ENCODE results near the gene CATSPERZ. TPM values are rescaled to one million over a fixed set of nuclear protein-coding genes. Genes with fewer than 3 reads are reported as not detected.

The CATSPERZ gene
- total RNA-seq, 1 donor from 2014 or later, result not detected

- no peak for DNase-seq
- ATAC-seq, result no peak
- intact Hi-C loops (cut with micrococcal nuclease), result no loop called here
These were observed 36.9 kb upstream of the CATSPERZ start for GRCh38 chr11:64263021-64263946.

- no peak for ATAC-seq
- DNase-seq, result no peak
- intact Hi-C loops (cut with micrococcal nuclease), result no loop called here
These were observed 36.2 kb upstream of the CATSPERZ start for GRCh38 chr11:64263947-64264317.

- no peak for ATAC-seq
- intact Hi-C loops (cut with micrococcal nuclease), result no loop called here
- DNase-seq, result no peak
These were observed 35.7 kb upstream of the CATSPERZ start for GRCh38 chr11:64264371-64264852.

- no peak for ATAC-seq
- no peak for DNase-seq
- intact Hi-C loops (cut with micrococcal nuclease), result no loop called here
These were observed 34.7 kb upstream of the CATSPERZ start for GRCh38 chr11:64265176-64266160.

GRCh38 chr11:64266339-64266738 is 33.8 kb upstream of the CATSPERZ start:
- intact Hi-C loops (cut with micrococcal nuclease), result no loop called here

GRCh38 chr11:64267207-64267945 is 32.8 kb upstream of the CATSPERZ start:
- no peak for DNase-seq
- no peak for ATAC-seq
- intact Hi-C loops (cut with micrococcal nuclease), result no loop called here

More at GRCh38 chr11:64266339-64266738, 33.8 kb upstream of the CATSPERZ start:
- ATAC-seq (no peak), DNase-seq (no peak)

- DNase-seq, result peak; percentile 76
- ATAC-seq, result peak; percentile 0
- intact Hi-C loops (cut with micrococcal nuclease), result no loop called here
These were observed 31.9 kb upstream of the CATSPERZ start for GRCh38 chr11:64268025-64268892.

- ATAC-seq (peak; percentile 22), DNase-seq (peak; percentile 81)
- intact Hi-C loops (cut with micrococcal nuclease), result no loop called here
These were observed 31.1 kb upstream of the CATSPERZ start for GRCh38 chr11:64268893-64269539.

- ATAC-seq, result peak; percentile 85
- peak; percentile 98 for DNase-seq
- intact Hi-C loops (cut with micrococcal nuclease), result no loop called here
These were observed 30.5 kb upstream of the CATSPERZ start for GRCh38 chr11:64269540-64270220.

GRCh38 chr11:64275031-64275800 is 24.9 kb upstream of the CATSPERZ start:
- no peak for ATAC-seq
- no peak for DNase-seq

GRCh38 chr11:64275841-64276240 is 24.3 kb upstream of the CATSPERZ start:
- no peak for ATAC-seq
- intact Hi-C loops (cut with micrococcal nuclease), result no loop called here

More at GRCh38 chr11:64275031-64275800, 24.9 kb upstream of the CATSPERZ start:
- intact Hi-C loops (cut with micrococcal nuclease), result no loop called here

GRCh38 chr11:64276653-64277431 is 23.3 kb upstream of the CATSPERZ start:
- intact Hi-C loops (cut with micrococcal nuclease), result no loop called here
- DNase-seq (no peak), ATAC-seq (no peak)

More at GRCh38 chr11:64275841-64276240, 24.3 kb upstream of the CATSPERZ start:
- no peak for DNase-seq

- DNase-seq (no peak), ATAC-seq (no peak)
- intact Hi-C loops (cut with micrococcal nuclease), result no loop called here
These were observed 21.5 kb upstream of the CATSPERZ start for GRCh38 chr11:64278576-64279190.

- ATAC-seq (no peak), DNase-seq (no peak)
- intact Hi-C loops (cut with micrococcal nuclease), result no loop called here
These were observed 18.0 kb upstream of the CATSPERZ start for GRCh38 chr11:64281957-64282770.
